ENCODE results near the gene XIAP. TPM values are rescaled to one million over a fixed set of nuclear protein-coding genes. Genes with fewer than 3 reads are reported as not detected.
A peak's percentile ranks its signal among the peaks of the same experiment; 100 is the strongest.
"Not testable (repeated sequence)": the region's sequence is repeated elsewhere in the genome, so short reads cannot be mapped to it uniquely, and the experiment has no call there.

The XIAP gene
- total RNA-seq, 1 donor from 2014 or later = 24.9 TPM

GRCh38 chrX:123899701-123900100 is 39.8 kb downstream of the XIAP start:
- no peaks in the 10 kb centered on the region for H3K9me3 ChIP-seq (replicated peaks)
- H3K27me3 ChIP-seq (ENCODE audit: low read depth) = no peaks in the 10 kb centered on the region
- peaks cover 15% of the 10 kb centered on the region for H3K36me3 ChIP-seq
- no peak overlapping the region for H3K4me3 ChIP-seq
- H3K27ac ChIP-seq (replicated peaks) = no peak overlapping the region
- intact Hi-C loops (cut with micrococcal nuclease) = no loop called here
- TF ChIP-seq CTCF (IDR thresholded peaks at IDR 0.05; ENCODE audit: borderline replicate concordance) = no peak
- no peaks in the 10 kb centered on the region for H3K4me1 ChIP-seq
- no peak for DNase-seq

GRCh38 chrX:123903261-123903660 is 43.4 kb downstream of the XIAP start:
- DNase-seq; H3K4me3 ChIP-seq; H3K9me3 ChIP-seq (replicated peaks); H3K27ac ChIP-seq (replicated peaks); H3K4me1 ChIP-seq; intact Hi-C loops (cut with micrococcal nuclease); H3K27me3 ChIP-seq (ENCODE audit: low read depth): not testable (repeated sequence)
- H3K36me3 ChIP-seq = peaks cover 12% of the 10 kb centered on the region

- Histone ChIP-seq H3K36me3 (peaks cover 12% of the 10 kb centered on the region), H3K4me1 (no peaks in the 10 kb centered on the region), H3K27ac (replicated peaks) (no peak overlapping the region), H3K9me3 (replicated peaks) (no peaks in the 10 kb centered on the region), H3K4me3 (no peak overlapping the region), H3K27me3 (ENCODE audit: low read depth) (no peaks in the 10 kb centered on the region)
- DNase-seq = no peak
- TF ChIP-seq CTCF (IDR thresholded peaks at IDR 0.05; ENCODE audit: borderline replicate concordance) = no peak
- intact Hi-C loops (cut with micrococcal nuclease) = no loop called here
Measured at GRCh38 chrX:123905332-123905731, 45.5 kb downstream of the XIAP start.

GRCh38 chrX:123906557-123907316 is 46.9 kb downstream of the XIAP start:
- TF ChIP-seq CTCF (IDR thresholded peaks at IDR 0.05; ENCODE audit: borderline replicate concordance) = no peak
- Histone ChIP-seq H3K27ac (replicated peaks) (peak overlapping the region; percentile 44), H3K4me3 (no peak overlapping the region), H3K27me3 (ENCODE audit: low read depth) (no peaks in the 10 kb centered on the region), H3K36me3 (peaks cover 9% of the 10 kb centered on the region), H3K9me3 (replicated peaks) (no peaks in the 10 kb centered on the region), H3K4me1 (no peaks in the 10 kb centered on the region)
- DNase-seq = no peak
- intact Hi-C loops (cut with micrococcal nuclease) = no loop called here

- Histone ChIP-seq H3K27ac (replicated peaks) (no peak overlapping the region), H3K27me3 (ENCODE audit: low read depth) (no peaks in the 10 kb centered on the region), H3K9me3 (replicated peaks) (no peaks in the 10 kb centered on the region), H3K4me3 (no peak overlapping the region), H3K36me3 (peaks cover 3% of the 10 kb centered on the region), H3K4me1 (no peaks in the 10 kb centered on the region)
- no peak for DNase-seq
- TF ChIP-seq CTCF (IDR thresholded peaks at IDR 0.05; ENCODE audit: borderline replicate concordance) = no peak
- intact Hi-C loops (cut with micrococcal nuclease) = no loop called here
Measured at GRCh38 chrX:123909523-123909922, 49.7 kb downstream of the XIAP start.

GRCh38 chrX:123917069-123917468 is 57.2 kb downstream of the XIAP start:
- Histone ChIP-seq H3K9me3 (replicated peaks) (no peaks in the 10 kb centered on the region), H3K4me3 (no peak overlapping the region), H3K4me1 (no peaks in the 10 kb centered on the region), H3K27ac (replicated peaks) (no peak overlapping the region), H3K36me3 (no peaks in the 10 kb centered on the region), H3K27me3 (ENCODE audit: low read depth) (no peaks in the 10 kb centered on the region)
- TF ChIP-seq CTCF (IDR thresholded peaks at IDR 0.05; ENCODE audit: borderline replicate concordance) = no peak
- DNase-seq = no peak
- intact Hi-C loops (cut with micrococcal nuclease) = no loop called here
